NCI-H1105 (cell line): ENCODE data around the gene NPFF.

ENCODE experiments used
- DNase-seq: peaks from one replicate; lab custom pipeline; 2025; lab: John Stamatoyannopoulos, UW

NPFF gene

DNA sequence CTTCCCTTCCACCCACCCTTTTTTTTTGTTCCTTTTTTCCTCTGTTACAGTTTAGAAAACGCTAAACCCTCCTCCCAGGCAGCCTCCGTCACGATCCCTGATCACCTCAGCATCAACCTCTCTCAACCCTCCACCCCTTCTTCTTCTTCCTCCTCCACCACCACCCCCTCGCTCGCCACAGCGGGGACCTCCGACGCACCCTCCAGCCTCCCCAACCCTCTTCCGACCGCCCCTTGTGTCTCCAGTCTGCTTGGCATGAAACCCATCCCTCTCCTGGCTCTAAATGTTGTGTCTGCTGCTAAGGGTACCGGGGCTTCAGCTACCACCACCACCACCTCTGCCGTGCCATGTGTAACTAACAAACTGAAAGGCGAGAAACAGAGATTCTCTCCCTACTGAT is 32.5 kb downstream of the NPFF start:
- no peak for DNase-seq

DNA sequence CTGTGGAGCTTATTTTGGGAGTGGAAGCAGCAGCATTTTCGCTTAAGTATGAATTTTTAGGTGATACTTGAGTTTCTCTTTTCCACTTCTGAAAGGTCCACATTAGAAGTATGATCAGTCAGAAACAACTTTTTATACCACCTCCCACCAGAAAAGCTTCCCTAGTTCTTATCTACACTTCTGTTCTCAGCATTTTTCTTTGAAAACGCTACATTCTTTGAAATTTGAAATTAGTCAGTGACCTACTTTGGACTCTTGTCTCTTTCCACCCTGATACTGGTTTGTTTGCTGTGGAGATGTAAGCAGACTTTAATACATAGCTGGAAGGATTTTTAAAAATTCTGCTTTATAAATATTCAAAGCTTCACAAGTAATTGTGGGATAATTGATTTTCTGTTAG is 33.2 kb downstream of the NPFF start:
- DNase-seq = no peak

DNA sequence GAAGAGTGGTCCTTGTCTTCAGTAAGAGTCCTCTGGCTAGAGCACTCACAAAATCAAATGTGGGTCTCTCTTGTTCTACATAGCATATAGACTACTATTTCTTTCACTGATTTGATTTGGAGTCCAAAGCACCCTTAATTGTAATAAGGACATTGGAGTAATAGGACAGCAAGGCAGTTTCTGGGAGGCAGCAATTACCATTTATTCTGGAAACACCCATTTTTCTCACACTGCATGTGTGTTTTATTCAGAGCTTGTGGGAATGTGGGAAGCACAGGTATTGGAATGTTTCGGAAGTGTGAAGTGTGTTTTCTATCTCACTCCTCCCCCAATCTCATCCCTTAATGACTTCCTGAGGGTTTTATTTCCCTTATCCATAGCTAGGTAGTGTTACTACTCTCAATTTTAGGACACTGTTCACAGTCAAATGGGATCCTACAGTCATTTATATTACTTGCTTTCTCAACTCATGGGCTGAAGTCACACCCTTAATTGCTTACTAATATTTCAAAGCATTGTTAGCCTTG is 35.2 kb downstream of the NPFF start:
- DNase-seq = no peak

DNA sequence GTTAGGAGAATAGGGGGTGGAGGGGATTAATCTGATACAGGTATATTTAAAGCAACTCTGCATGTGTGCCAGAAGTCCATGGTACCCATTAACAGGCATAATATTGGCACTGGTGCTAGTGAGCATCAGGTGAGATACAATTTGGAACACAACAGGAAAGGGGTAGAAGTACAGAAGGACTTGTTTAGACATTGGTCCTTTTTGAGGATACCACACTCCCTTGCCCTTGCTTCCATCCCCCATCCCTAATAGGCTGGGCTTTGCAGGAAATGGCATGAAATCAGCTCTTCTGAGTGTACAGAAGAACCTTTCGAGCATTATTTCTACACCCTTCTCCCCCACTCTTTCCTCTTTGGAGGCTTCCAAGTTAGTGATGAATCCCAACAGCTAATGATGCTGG is 39.0 kb downstream of the NPFF start:
- no peak for DNase-seq

DNA sequence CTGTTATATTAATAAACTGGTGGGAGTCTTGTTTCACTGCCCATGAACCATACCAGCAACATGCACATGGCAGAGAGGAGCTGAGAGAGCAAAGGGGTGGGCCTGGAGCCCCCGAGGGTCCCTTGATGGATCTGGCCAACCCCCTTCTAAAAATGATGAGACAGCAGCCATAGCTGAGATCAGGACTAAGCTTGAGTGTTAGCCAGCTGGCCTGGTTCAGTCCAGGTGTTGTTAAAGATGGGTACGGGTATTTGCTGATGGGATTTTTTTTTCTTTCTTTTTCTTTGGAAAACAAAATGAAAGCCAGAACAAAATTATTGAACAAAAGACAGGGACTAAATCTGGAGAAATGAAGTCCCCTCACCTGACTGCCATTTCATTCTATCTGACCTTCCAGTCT is 39.4 kb downstream of the NPFF start:
- DNase-seq = no peak

DNA sequence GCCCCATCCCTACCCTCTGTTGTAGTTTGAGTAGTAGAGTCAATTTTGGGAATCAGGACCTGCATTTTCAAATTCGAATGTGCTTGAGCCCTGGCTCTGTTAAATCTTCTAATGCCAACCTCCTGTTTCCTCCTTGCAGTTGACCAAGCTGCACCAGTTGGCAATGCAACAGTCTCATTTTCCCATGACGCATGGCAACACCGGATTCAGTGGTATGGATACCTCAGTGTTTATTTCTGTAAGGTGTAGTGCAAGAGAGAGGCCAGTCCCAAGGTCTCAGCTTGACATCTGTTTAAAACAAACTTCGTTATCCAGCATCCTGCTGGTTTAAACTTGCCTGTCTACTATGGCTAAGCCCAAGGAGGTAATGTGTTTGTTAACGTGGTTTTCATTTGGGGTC is 40.2 kb downstream of the NPFF start:
- DNase-seq = no peak

DNA sequence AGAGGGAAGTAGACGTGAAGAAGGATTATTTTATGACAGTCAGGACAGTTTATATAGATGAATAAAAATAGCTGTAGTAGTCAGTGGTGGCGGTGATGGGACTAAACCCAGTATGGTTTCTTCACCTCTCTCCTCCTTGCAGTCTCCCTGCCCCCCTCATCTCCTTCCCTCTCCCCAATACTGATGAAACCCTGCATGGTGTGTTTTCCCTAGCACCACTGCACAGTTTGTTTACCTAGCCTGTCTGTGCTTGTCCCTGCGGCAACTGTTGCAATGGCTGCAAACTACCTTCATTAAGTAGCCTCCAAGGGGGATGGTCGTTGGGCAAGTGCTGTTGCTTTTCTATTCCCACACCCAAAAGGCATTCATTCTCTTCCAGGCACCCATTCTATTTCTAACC is 40.6 kb downstream of the NPFF start:
- no peak for DNase-seq

DNA sequence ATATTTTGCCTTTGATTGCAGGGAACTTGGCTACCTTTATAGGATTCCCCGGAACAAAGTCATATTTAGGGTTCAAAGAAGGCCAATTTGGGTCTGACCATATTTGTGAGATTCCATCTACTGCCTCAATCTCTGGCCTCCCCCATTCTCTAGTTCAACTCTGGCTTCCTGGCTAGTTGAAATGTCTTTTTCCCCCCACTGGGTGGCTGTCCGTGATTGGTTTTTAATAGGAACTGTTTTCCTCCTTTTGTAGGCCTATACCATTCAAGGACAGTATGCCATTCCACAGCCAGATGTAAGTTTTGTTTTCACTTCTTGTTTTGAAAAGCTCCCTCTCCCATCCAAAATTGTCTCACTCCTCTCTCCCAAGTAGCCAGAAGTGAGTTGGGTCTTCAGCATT is 41.6 kb downstream of the NPFF start:
- no peak for DNase-seq

DNA sequence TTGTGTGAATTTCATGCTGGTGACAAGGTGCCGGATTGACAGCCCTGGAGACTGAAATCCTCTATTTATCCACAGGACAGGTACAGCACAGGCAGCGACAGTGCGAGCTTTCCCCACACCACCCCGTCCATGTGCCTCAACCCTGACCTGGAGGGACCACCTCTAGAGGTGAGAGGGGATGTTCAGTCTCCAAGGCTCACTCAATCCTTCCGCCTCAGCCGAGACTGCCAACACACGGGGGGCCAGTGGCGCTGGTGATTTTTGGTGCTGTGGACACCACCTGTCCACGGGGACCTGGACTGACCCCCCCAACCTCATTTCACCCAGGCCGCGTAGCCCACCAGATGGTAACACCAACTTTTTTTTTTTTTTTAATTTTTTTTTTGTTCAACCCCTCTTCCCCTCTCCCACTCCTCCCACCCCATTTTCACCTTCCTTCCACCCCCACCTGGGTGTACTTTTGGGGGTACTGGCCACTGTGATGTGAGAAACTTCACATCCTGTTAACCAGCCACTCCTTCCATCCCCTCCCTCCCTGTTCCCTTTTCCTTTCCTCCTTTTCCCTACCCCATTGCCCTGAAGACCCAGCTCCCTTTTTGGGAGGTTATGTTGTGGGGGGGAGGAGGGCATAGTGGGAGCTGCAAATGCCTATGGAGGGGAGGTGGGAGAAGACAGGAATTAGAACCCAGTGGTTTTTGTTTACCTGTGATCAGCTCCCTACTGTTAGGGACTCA is 42.4 kb downstream of the NPFF start:
- no peak for DNase-seq

DNA sequence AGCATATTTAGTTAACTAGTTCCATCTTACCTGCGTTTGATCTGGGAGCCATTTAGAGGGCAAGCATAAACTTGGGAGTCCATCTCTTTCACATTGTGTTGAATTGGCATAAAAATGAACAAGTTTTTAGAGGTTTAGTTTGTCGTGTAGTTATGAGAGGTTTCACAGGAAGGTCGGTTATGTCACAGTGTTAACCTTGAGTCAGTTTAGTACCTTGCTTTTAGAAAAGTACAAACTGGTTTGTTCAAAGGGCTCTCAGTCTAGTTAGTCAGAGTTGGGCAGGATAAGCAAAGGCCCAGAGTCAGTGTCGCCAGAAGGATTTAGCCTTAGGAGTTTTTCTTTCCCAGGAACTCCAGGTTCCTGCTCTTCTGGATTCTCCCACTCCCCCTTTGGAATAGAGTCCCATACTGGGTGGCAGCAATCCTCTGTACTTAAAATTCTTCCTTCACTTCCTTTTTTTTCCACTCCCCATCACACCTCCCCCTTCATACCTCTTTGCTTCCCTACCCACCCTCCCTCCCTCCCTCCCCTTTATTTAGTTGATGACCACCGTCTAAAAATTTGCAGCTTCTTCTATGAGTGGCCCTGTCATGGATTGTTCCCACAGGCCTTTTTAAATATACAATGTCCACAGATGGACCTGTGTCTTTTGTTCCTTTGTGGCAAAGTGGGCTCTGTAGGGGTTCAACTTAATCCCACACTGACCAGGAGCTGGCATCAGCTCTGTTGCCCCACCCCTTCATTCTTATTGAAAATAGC is 43.3 kb downstream of the NPFF start:
- DNase-seq = no peak

DNA sequence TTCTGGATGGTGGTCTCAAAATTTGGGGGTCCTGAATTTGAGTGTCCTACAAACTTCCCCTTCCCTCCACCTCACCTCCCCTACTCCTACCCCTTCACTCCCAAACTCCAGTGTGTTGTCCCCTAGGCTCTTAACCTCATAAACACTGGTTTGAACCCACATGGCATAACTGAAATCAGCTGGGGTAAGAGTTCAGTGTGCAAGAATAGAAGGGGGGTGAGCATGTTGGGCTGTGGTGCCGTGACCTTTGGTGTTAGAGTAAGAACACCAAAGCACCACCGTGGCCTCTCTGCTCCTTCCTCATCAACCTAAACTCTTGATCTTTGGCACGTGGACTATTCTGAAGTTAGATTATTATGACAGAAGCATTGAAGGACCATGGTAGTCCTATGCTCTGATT is 44.3 kb downstream of the NPFF start:
- no peak for DNase-seq

DNA sequence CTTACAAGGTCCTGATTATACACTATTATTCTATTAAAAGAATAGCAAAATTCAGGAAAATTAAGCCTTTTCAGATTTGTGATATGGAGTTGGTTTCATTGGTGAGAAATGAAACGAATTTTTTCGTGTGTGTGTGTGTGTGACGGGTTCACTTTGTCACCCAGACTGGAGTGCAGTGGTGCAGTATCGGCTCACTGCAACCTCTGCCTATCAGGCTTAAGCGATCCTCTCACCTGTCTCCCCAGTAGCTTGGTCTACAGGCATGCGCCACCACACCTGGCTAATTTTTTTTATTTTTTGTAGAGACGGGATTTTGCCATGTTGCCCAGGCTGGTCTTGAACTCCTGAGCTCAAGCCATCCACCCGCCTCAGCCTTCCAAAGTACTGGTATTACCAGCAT is 45.7 kb downstream of the NPFF start:
- DNase-seq = no peak

DNA sequence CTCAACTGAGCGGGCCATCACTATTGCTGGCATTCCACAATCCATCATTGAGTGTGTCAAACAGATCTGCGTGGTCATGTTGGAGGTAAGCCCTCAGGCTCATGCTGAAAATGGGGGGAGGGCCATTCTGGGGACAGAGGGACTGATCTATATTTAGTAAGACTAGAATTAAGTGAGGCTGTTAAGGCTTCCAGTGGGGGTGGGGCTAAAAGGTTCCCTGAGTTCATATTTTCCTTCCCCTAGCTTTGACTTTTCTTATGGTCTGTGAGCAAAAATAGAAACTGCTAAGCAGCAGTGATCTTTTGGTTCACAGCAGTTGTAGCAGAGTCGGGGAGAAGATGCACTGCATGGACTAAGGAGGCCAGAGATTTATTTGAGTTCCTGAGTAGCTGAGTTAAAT is 46.2 kb downstream of the NPFF start:
- DNase-seq = no peak

DNA sequence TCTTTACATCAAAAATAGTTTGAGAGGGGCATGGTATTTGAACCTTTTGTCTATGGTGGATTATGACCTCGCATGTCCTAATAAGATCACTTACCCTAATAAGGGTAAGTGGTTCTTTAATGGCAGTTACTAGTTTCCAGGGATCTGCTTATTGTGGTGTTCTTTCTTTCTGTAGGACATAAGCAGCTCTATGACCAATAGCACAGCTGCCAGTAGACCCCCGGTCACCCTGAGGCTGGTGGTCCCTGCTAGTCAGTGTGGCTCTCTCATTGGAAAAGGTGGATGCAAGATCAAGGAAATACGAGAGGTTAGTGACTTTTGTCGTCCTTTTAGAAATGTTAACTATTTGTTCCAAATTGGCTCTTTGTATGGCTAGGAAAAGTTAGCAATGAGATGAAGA is 48.2 kb downstream of the NPFF start:
- no peak for DNase-seq
